ENCODE data around the gene MYL5.

MYL5 gene

DNA sequence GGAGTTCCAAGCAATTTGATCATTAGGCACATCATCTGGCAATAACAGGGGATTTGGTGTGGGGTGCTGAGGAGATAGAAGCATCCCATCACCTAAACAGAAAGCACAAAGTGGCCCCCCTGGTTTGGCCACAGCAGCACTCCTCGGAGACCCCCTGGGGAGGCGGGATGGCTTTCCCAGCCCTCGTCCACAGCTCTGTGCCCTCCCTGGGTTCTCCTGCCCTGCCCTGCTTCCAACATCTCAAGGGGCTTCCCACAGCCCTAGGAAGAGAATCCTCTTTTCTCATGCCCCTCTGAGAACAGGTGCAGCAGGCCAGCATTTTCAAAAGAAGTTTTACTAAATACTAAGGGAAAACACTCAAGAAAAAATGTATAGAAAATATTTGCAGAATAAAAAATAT is 13.1 kb upstream of the MYL5 start:
- no peak for DNase-seq (ENCODE audit: low read depth)
- no peaks in the 10 kb centered on the region for H3K9me3 ChIP-seq (ENCODE audit: control insufficient read depth, low read length)
- peaks cover 3% of the 10 kb centered on the region for H3K4me1 ChIP-seq (ENCODE audit: control insufficient read depth, insufficient read depth, low read length)
- no peak overlapping the region for H3K9ac ChIP-seq (ENCODE audit: low read length)
- no peak overlapping the region for H3K4me3 ChIP-seq (ENCODE audit: low read length)
- peaks cover 24% of the 10 kb centered on the region for H3K27me3 ChIP-seq (replicated peaks; ENCODE audit: control insufficient read depth, insufficient read depth, low read length)
- no peaks in the 10 kb centered on the region for H3K36me3 ChIP-seq (ENCODE audit: control insufficient read depth, insufficient read depth, low read length, severe bottlenecking)

DNA sequence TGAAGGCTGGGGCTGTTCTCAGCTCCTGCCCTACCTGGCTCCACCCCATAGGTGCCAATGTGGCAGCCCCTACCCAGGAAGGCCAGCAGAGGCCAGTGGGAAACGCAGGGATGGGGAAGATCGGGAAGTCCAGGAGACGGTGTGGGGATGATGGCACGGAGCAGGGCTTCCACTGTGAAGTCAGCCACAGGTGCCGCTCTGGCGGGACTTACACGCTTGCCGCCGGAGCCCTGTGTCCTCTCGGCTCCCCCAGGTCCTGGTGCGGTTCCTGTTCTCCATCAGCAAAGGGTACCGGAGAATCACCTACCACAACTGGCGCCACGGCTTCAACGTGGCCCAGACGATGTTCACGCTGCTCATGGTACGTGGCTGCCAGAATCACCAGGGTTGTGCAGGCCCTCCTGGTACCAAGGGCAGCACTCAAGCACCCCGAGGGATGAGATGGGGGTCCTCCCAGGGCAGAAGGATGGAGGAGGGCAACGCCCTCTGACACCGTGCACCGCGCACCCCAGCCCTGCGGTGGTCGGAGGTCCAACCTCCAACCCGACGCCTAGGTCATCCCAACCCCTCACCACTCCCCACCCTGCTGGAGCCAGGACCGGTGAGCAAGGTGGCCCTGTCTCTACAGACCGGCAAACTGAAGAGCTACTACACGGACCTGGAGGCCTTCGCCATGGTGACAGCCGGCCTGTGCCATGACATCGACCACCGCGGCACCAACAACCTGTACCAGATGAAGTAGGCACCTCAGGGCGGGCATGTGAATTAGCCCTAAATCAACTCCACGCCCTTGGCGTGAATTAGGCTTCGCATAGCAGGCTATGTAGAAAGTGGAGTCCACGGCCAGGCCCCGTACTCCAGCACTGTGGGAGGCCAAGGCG is 12.2 kb upstream of the MYL5 start:
- no peaks in the 10 kb centered on the region for H3K36me3 ChIP-seq (ENCODE audit: control insufficient read depth, insufficient read depth, low read length, severe bottlenecking)
- H3K4me1 ChIP-seq (ENCODE audit: control insufficient read depth, insufficient read depth, low read length) = no peaks in the 10 kb centered on the region
- H3K9me3 ChIP-seq (ENCODE audit: control insufficient read depth, low read length) = no peaks in the 10 kb centered on the region
- H3K27me3 ChIP-seq (replicated peaks; ENCODE audit: control insufficient read depth, insufficient read depth, low read length) = peaks cover 28% of the 10 kb centered on the region
- no peak overlapping the region for H3K9ac ChIP-seq (ENCODE audit: low read length)
- no peak for DNase-seq (ENCODE audit: low read depth)
- H3K4me3 ChIP-seq (ENCODE audit: low read length) = no peak overlapping the region

DNA sequence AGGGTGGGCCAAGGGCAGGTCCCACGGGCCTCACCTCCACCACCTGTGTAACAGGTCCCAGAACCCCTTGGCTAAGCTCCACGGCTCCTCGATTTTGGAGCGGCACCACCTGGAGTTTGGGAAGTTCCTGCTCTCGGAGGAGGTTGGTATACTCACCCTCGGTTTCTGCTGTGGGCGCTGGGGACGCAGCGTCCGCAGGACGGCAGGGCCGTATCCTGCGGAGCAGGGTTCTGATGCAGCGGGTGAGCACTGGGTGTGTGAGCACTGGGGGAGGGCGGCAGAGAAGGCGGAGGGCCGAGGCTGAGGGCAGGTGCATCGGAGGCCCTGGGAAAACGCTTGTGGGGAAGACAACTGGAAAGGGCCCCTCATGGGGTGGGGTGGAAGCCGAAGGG is 11.3 kb upstream of the MYL5 start:
- Histone ChIP-seq H3K4me1 (ENCODE audit: control insufficient read depth, insufficient read depth, low read length) (no peaks in the 10 kb centered on the region), H3K36me3 (ENCODE audit: control insufficient read depth, insufficient read depth, low read length, severe bottlenecking) (no peaks in the 10 kb centered on the region), H3K9me3 (ENCODE audit: control insufficient read depth, low read length) (no peaks in the 10 kb centered on the region), H3K27me3 (replicated peaks; ENCODE audit: control insufficient read depth, insufficient read depth, low read length) (peaks cover 28% of the 10 kb centered on the region), H3K9ac (ENCODE audit: low read length) (no peak overlapping the region), H3K4me3 (ENCODE audit: low read length) (no peak overlapping the region)
- no peak for DNase-seq (ENCODE audit: low read depth)

DNA sequence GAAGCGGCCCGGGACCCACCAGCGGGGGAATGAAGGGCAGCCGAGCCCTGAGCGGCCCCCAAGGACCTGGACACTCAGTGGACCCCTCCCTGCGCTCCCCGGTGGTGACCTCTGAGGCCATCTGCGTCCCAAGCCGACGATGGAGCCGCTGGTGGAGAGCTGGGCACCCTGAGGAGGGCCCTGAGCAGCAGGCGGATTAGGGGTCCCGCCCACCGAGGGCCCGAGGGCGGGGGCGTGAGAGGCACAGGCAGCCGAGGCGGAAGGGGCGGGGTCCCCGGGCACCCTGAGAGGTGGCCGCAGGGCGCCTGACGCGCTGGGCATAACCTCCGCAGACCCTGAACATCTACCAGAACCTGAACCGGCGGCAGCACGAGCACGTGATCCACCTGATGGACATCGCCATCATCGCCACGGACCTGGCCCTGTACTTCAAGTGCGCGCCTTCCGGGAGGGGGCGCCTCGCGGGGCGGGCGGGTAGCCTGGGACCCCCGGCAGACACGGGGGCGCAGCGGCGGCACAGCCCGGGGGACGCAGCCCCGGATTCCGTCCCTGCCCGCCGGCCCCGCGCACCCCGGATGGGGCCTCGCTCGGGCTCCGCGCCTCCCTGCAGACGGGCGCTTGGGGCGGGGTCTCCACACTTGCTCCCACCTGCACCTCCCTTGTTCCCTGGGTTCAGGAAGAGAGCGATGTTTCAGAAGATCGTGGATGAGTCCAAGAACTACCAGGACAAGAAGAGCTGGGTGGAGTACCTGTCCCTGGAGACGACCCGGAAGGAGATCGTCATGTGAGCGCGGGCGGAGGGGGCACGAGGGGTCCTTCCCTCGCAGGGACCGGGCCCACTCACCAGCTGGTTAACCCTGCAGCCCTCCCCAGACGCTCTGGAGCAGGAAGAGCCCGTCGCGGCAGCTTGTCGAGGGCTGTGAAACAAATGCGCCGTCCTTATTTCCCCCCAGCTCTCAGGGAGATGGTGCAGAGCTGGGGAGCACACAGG is 10.6 kb upstream of the MYL5 start:
- H3K36me3 ChIP-seq (ENCODE audit: control insufficient read depth, insufficient read depth, low read length, severe bottlenecking) = no peaks in the 10 kb centered on the region
- no peak overlapping the region for H3K4me3 ChIP-seq (ENCODE audit: low read length)
- no peaks in the 10 kb centered on the region for H3K4me1 ChIP-seq (ENCODE audit: control insufficient read depth, insufficient read depth, low read length)
- no peak for DNase-seq (ENCODE audit: low read depth)
- peaks cover 28% of the 10 kb centered on the region for H3K27me3 ChIP-seq (replicated peaks; ENCODE audit: control insufficient read depth, insufficient read depth, low read length)
- H3K9me3 ChIP-seq (ENCODE audit: control insufficient read depth, low read length) = no peaks in the 10 kb centered on the region
- no peak overlapping the region for H3K9ac ChIP-seq (ENCODE audit: low read length)

DNA sequence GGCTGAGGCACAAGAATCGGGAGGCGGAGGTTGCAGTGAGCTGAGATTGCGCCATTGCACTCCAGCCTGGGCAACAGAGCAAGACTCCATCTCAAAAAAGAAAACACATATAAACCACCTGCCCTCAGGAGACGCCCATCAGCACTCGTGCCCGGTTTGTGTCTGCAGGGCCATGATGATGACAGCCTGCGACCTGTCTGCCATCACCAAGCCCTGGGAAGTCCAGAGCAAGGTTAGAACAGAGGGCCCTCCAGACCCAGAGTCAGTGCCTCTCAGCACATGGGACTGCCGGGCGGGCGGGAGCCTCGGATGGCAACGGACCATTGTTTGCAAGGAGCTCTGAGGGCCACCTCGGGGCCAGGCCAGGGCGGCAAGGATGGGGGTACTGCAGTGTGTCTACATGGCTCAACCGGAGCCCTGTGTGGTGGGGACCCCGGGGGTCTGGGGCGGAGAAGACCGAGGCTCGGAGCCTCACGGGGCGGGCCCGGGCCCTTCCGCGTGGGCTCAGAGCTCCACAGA is 9.6 kb upstream of the MYL5 start:
- no peaks in the 10 kb centered on the region for H3K36me3 ChIP-seq (ENCODE audit: control insufficient read depth, insufficient read depth, low read length, severe bottlenecking)
- no peaks in the 10 kb centered on the region for H3K4me1 ChIP-seq (ENCODE audit: control insufficient read depth, insufficient read depth, low read length)
- DNase-seq (ENCODE audit: low read depth) = no peak
- H3K27me3 ChIP-seq (replicated peaks; ENCODE audit: control insufficient read depth, insufficient read depth, low read length) = peaks cover 28% of the 10 kb centered on the region
- no peak overlapping the region for H3K9ac ChIP-seq (ENCODE audit: low read length)
- no peaks in the 10 kb centered on the region for H3K9me3 ChIP-seq (ENCODE audit: control insufficient read depth, low read length)
- no peak overlapping the region for H3K4me3 ChIP-seq (ENCODE audit: low read length)

DNA sequence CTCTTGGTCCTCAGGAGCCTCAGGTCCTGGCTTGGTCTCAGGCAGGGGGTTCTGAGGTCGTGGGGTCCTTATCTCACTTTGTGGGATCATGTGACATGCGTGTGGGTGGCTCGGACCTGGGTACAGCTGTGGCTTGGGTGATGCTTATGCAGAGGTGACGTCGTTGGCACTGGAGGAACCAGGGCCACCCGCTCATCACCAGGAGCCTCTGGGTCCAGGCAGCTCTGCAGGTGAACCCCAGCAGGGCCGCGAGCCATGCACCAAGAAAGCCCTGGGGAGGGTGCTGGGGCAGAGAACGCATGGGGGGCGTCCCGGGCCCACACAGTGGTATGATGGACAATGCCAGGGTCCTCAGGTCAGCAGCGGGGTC is 9.0 kb upstream of the MYL5 start:
- Histone ChIP-seq H3K36me3 (ENCODE audit: control insufficient read depth, insufficient read depth, low read length, severe bottlenecking) (no peaks in the 10 kb centered on the region), H3K9ac (ENCODE audit: low read length) (no peak overlapping the region), H3K9me3 (ENCODE audit: control insufficient read depth, low read length) (no peaks in the 10 kb centered on the region), H3K27me3 (replicated peaks; ENCODE audit: control insufficient read depth, insufficient read depth, low read length) (peaks cover 28% of the 10 kb centered on the region), H3K4me3 (ENCODE audit: low read length) (no peak overlapping the region), H3K4me1 (ENCODE audit: control insufficient read depth, insufficient read depth, low read length) (peaks cover under 1% of the 10 kb centered on the region)
- no peak for DNase-seq (ENCODE audit: low read depth)

DNA sequence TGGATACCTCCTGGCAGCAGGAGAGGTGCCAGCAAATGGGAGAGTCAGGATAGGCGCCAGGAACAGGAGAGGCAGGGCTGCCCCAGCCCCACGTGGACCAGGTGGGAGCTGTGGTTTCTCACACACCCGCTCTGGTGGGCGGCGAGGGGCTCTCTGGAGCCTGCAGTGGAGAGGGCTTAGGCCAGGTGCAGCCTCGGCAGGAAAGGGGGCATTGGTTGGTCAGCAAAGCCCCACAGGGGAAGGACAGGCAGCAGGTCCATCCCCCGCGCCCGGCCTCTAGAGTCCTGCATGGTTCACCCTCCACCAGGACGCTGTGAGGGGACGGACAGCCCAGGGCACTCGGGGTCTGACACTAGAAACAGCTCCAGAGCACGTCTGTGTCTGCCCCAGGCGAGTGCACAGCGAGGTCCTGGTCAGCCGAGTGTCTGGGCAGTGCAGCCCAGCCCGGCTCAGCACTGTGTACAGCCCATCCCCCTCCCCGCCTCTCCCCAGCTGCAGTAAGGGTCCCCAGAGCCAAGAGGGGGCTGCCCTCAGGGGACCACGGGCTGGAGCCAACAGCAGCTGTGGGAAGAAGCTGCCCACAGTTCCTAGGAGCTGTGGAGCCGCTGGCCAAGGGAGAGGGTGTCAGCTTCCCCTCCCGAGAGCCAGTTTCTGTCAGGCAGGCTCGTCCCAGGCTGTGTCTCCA is 8.4 kb upstream of the MYL5 start:
- no peak for DNase-seq (ENCODE audit: low read depth)
- Histone ChIP-seq H3K9ac (ENCODE audit: low read length) (no peak overlapping the region), H3K9me3 (ENCODE audit: control insufficient read depth, low read length) (no peaks in the 10 kb centered on the region), H3K4me3 (ENCODE audit: low read length) (no peak overlapping the region), H3K4me1 (ENCODE audit: control insufficient read depth, insufficient read depth, low read length) (peaks cover 6% of the 10 kb centered on the region), H3K27me3 (replicated peaks; ENCODE audit: control insufficient read depth, insufficient read depth, low read length) (peaks cover 28% of the 10 kb centered on the region), H3K36me3 (ENCODE audit: control insufficient read depth, insufficient read depth, low read length, severe bottlenecking) (peaks cover 2% of the 10 kb centered on the region)

DNA sequence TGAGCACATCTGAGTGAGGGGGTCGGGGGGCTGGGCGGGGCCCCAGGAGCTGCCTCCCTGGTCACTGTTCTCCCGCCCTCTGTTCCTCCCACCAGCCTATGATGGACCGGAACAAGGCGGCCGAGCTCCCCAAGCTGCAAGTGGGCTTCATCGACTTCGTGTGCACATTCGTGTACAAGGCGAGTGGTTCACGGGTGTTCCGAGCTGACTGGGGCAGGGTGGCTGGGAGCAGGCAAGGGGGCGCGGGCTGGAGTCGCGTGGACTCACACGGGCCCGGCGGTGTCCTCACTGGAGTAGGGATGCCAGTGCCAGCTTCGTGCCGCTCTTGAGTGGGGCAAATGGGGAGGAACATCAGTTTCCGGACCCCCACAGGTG is 7.9 kb upstream of the MYL5 start:
- no peak for DNase-seq (ENCODE audit: low read depth)
- Histone ChIP-seq H3K9ac (ENCODE audit: low read length) (no peak overlapping the region), H3K4me3 (ENCODE audit: low read length) (no peak overlapping the region), H3K4me1 (ENCODE audit: control insufficient read depth, insufficient read depth, low read length) (peaks cover 6% of the 10 kb centered on the region), H3K36me3 (ENCODE audit: control insufficient read depth, insufficient read depth, low read length, severe bottlenecking) (peaks cover 6% of the 10 kb centered on the region), H3K9me3 (ENCODE audit: control insufficient read depth, low read length) (no peaks in the 10 kb centered on the region), H3K27me3 (replicated peaks; ENCODE audit: control insufficient read depth, insufficient read depth, low read length) (peaks cover 28% of the 10 kb centered on the region)

DNA sequence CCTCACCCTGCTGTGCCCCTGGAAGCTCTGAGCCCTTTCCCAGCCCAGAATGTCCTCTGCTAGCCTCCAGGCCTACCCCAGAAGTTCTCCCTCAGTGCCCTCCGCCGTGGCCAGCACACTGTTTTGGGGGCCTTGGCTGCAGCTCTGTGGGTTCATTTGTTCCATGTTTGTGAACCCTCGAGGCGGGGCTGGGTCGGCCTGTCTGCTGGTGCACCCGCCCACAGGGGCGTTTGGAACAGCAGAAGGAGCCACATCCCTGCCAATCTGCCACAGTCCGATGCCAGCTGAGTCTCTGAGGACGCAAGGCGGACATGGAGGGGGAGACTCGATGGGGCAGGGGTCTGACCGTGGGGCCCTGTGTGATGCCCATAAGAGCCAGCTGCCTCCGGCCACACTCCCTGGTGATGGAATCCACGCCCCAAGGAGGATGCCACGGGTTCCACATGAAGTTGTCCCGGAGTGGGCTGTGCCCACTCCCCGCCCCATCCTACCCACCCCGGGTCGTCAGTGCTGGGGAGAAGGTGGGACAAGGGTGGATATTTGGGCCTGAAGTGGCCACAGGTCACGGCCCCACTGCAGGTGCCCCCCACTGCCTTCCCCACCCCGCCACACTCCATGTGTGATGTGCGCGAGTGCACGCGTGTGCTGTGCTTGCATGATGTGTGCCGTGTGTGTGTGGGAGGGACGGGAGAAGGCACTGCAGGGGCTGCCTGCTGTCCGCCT is 7.4 kb upstream of the MYL5 start:
- no peak for DNase-seq (ENCODE audit: low read depth)

DNA sequence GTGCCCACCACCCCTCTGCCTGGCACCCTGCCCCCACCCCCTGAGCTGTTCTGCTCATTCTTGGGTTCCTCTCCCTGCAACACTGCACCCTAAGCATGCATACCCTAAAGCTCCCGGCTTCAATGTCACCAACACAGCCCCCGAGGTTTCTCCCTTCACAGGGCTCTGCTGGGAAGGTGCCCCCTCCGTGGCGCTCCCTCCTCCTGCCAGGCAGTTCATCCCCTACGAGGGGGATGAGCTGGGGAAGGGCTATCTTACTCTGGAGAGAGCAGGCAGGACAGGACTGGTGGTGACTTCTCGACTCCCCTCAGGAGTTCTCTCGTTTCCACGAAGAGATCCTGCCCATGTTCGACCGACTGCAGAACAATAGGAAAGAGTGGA is 6.8 kb upstream of the MYL5 start:
- no peak for DNase-seq (ENCODE audit: low read depth)
- no peak overlapping the region for H3K9ac ChIP-seq (ENCODE audit: low read length)
- H3K36me3 ChIP-seq (ENCODE audit: control insufficient read depth, insufficient read depth, low read length, severe bottlenecking) = peaks cover 17% of the 10 kb centered on the region
- H3K9me3 ChIP-seq (ENCODE audit: control insufficient read depth, low read length) = no peaks in the 10 kb centered on the region
- H3K27me3 ChIP-seq (replicated peaks; ENCODE audit: control insufficient read depth, insufficient read depth, low read length) = peaks cover 24% of the 10 kb centered on the region
- peaks cover 6% of the 10 kb centered on the region for H3K4me1 ChIP-seq (ENCODE audit: control insufficient read depth, insufficient read depth, low read length)
- no peak overlapping the region for H3K4me3 ChIP-seq (ENCODE audit: low read length)

More for the DNA sequence above, 7.4 kb upstream of the MYL5 start:
- Histone ChIP-seq H3K4me3 (ENCODE audit: low read length) (no peak overlapping the region), H3K36me3 (ENCODE audit: control insufficient read depth, insufficient read depth, low read length, severe bottlenecking) (peaks cover 12% of the 10 kb centered on the region), H3K9me3 (ENCODE audit: control insufficient read depth, low read length) (no peaks in the 10 kb centered on the region), H3K9ac (ENCODE audit: low read length) (no peak overlapping the region), H3K27me3 (replicated peaks; ENCODE audit: control insufficient read depth, insufficient read depth, low read length) (peaks cover 28% of the 10 kb centered on the region), H3K4me1 (ENCODE audit: control insufficient read depth, insufficient read depth, low read length) (peaks cover 6% of the 10 kb centered on the region)

All from adipocyte (in vitro differentiated cells).